Measurements from ENCODE around the gene GPRASP1.

The GPRASP1 gene

GRCh38 chrX:102627640-102628039 is 23.6 kb upstream of the GPRASP1 start:
- H3K27ac ChIP-seq (ENCODE audit: extremely low read depth, low read depth, low read length), result no peak overlapping the region
- no peaks in the 10 kb centered on the region for H3K9me3 ChIP-seq (ENCODE audit: control insufficient read depth, insufficient read depth, low read depth, low read length)
- TF ChIP-seq, protein P1, sequence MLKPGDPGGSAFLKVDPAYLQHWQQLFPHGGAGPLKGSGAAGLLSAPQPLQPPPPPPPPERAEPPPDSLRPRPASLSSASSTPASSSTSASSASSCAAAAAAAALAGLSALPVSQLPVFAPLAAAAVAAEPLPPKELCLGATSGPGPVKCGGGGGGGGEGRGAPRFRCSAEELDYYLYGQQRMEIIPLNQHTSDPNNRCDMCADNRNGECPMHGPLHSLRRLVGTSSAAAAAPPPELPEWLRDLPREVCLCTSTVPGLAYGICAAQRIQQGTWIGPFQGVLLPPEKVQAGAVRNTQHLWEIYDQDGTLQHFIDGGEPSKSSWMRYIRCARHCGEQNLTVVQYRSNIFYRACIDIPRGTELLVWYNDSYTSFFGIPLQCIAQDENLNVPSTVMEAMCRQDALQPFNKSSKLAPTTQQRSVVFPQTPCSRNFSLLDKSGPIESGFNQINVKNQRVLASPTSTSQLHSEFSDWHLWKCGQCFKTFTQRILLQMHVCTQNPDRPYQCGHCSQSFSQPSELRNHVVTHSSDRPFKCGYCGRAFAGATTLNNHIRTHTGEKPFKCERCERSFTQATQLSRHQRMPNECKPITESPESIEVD (tag by site-specific recombination; IDR thresholded peaks at IDR 0.05), result no peak
- TF ChIP-seq ZNF146 (tag by site-specific recombination; IDR thresholded peaks at IDR 0.05) (no peak), SP2 (tag by site-specific recombination; IDR thresholded peaks at IDR 0.05) (no peak), ZSCAN23 (tag by site-specific recombination; IDR thresholded peaks at IDR 0.05) (no peak), ZNF580 (tag by site-specific recombination; IDR thresholded peaks at IDR 0.05) (no peak), OSR2 (tag by site-specific recombination; IDR thresholded peaks at IDR 0.05) (no peak), ZNF510 (tag by site-specific recombination; IDR thresholded peaks at IDR 0.05; ENCODE audit: insufficient replicate concordance) (no peak), ZNF791 (tag by site-specific recombination; IDR thresholded peaks at IDR 0.05) (no peak), ZNF623 (tag by site-specific recombination; IDR thresholded peaks at IDR 0.05) (no peak), ZNF830 (tag by site-specific recombination; IDR thresholded peaks at IDR 0.05; ENCODE audit: low read depth) (no peak), BCL11A (tag by site-specific recombination; IDR thresholded peaks at IDR 0.05; ENCODE audit: low read depth) (no peak), ZNF23 (tag by site-specific recombination; IDR thresholded peaks at IDR 0.05; ENCODE audit: borderline replicate concordance) (no peak)
- TF ChIP-seq, protein P2, sequence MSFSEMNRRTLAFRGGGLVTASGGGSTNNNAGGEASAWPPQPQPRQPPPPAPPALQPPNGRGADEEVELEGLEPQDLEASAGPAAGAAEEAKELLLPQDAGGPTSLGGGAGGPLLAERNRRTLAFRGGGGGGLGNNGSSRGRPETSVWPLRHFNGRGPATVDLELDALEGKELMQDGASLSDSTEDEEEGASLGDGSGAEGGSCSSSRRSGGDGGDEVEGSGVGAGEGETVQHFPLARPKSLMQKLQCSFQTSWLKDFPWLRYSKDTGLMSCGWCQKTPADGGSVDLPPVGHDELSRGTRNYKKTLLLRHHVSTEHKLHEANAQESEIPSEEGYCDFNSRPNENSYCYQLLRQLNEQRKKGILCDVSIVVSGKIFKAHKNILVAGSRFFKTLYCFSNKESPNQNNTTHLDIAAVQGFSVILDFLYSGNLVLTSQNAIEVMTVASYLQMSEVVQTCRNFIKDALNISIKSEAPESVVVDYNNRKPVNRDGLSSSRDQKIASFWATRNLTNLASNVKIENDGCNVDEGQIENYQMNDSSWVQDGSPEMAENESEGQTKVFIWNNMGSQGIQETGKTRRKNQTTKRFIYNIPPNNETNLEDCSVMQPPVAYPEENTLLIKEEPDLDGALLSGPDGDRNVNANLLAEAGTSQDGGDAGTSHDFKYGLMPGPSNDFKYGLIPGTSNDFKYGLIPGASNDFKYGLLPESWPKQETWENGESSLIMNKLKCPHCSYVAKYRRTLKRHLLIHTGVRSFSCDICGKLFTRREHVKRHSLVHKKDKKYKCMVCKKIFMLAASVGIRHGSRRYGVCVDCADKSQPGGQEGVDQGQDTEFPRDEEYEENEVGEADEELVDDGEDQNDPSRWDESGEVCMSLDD (tag by site-specific recombination; IDR thresholded peaks at IDR 0.05), result no peak
- no peak overlapping the region for H3K4me3 ChIP-seq (ENCODE audit: low read depth, low read length)
- H3K36me3 ChIP-seq (ENCODE audit: control insufficient read depth in 2 of 2, insufficient read depth in 1 of 2, low read length in 2 of 2), result no peaks in the 10 kb centered on the region
- H3K4me1 ChIP-seq (ENCODE audit: control insufficient read depth, insufficient read depth, low read length), result no peaks in the 10 kb centered on the region
- CTCF ChIA-PET, result no interaction called here
- POLR2A ChIA-PET, result interaction anchor here (1.0 kb wide), 1 partner anchor 28 kb away, joined by 3 read pairs; the partner anchor contains the start of gene ARMCX5

- TF ChIP-seq ZNF501 (tag by site-specific recombination; IDR thresholded peaks at IDR 0.05) (no peak), ZNF146 (tag by site-specific recombination; IDR thresholded peaks at IDR 0.05) (peak; percentile 53; the same call in 1 of the 2 replicates), ZNF623 (tag by site-specific recombination; IDR thresholded peaks at IDR 0.05) (no peak)
- Histone ChIP-seq H3K4me1 (ENCODE audit: control insufficient read depth, insufficient read depth, low read length) (no peaks in the 10 kb centered on the region), H3K36me3 (ENCODE audit: control insufficient read depth in 2 of 2, insufficient read depth in 1 of 2, low read length in 2 of 2) (peaks cover 0 to 2% of the 10 kb centered on the region in 2 experiments; a peak in 1 of 3 replicates), H3K9me3 (ENCODE audit: control insufficient read depth, insufficient read depth, low read depth, low read length) (no peaks in the 10 kb centered on the region), H3K27ac (ENCODE audit: extremely low read depth, low read depth, low read length) (no peak overlapping the region), H3K4me3 (ENCODE audit: low read depth, low read length) (no peak overlapping the region)
- CTCF ChIA-PET, result no interaction called here
- POLR2A ChIA-PET, result no interaction called here
These were observed 13.7 kb upstream of the GPRASP1 start for GRCh38 chrX:102637561-102637960.

GRCh38 chrX:102650903-102651241 is 411 bp upstream of the GPRASP1 start:
- no peak for TF ChIP-seq ZNF274 (IDR thresholded peaks at IDR 0.05; ENCODE audit: low read length)
- TF ChIP-seq ZNF274 (tag by site-specific recombination; IDR thresholded peaks at IDR 0.05; ENCODE audit: borderline replicate concordance), result no peak
- TF ChIP-seq ZNF791 (tag by site-specific recombination; IDR thresholded peaks at IDR 0.05), result no peak
- TF ChIP-seq ZNF311 (tag by site-specific recombination; IDR thresholded peaks at IDR 0.05; ENCODE audit: borderline replicate concordance), result no peak
- no peak for TF ChIP-seq ZNF580 (tag by site-specific recombination; IDR thresholded peaks at IDR 0.05)
- TF ChIP-seq GLIS1 (tag by site-specific recombination; IDR thresholded peaks at IDR 0.05), result no peak
- TF ChIP-seq ZNF600 (tag by site-specific recombination; IDR thresholded peaks at IDR 0.05), result no peak
- ChIA-PET POLR2A (no interaction called here), CTCF (no interaction called here)
- no peaks in the 10 kb centered on the region for H3K4me1 ChIP-seq (ENCODE audit: control insufficient read depth, insufficient read depth, low read length)
- peak overlapping the region; percentile 38 for H3K4me3 ChIP-seq (ENCODE audit: low read depth, low read length)
- no peaks in the 10 kb centered on the region for H3K36me3 ChIP-seq (ENCODE audit: control insufficient read depth in 2 of 2, insufficient read depth in 1 of 2, low read length in 2 of 2)
- no peaks in the 10 kb centered on the region for H3K9me3 ChIP-seq (ENCODE audit: control insufficient read depth, insufficient read depth, low read depth, low read length)
- H3K27ac ChIP-seq (ENCODE audit: extremely low read depth, low read depth, low read length), result no peak overlapping the region

Measured in HEK293 (cell line).